ENCODE data around the gene GRM1. TPM values are rescaled to one million over a fixed set of nuclear protein-coding genes. Genes with fewer than 3 reads are reported as not detected.

GRM1 gene
- total and polyA plus RNA-seq, 9 of the 15 experiments (the other 6 are each of a cell fraction or from before 2014, with no cell fraction given): not detected

DNA sequence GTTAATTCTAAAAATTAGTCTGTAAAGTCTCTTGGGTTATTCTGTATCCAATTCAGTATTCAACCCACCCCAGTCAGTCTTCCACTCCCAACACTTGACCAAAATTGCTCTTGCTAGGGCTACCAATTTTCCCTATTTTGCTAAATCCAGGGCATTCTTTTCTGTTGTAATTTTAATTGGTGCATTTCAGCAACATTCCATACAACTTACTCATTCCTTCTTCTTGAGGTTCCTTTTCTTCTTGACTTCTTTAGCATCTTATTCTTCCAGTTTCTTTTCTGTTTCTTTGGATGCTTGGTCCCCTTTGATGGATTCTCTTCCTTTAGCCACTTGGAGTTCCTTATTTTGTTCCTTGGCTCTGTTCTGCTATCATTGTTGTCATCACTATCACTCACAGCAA, 11.2 kb upstream of the GRM1 start (continued):
- TF ChIP-seq, protein P1, sequence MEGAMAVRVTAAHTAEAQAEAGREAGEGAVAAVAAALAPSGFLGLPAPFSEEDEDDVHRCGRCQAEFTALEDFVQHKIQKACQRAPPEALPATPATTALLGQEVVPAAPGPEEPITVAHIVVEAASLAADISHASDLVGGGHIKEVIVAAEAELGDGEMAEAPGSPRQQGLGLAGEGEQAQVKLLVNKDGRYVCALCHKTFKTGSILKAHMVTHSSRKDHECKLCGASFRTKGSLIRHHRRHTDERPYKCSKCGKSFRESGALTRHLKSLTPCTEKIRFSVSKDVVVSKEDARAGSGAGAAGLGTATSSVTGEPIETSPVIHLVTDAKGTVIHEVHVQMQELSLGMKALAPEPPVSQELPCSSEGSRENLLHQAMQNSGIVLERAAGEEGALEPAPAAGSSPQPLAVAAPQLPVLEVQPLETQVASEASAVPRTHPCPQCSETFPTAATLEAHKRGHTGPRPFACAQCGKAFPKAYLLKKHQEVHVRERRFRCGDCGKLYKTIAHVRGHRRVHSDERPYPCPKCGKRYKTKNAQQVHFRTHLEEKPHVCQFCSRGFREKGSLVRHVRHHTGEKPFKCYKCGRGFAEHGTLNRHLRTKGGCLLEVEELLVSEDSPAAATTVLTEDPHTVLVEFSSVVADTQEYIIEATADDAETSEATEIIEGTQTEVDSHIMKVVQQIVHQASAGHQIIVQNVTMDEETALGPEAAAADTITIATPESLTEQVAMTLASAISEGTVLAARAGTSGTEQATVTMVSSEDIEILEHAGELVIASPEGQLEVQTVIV (CRISPR knock-in tag; IDR thresholded peaks at IDR 0.05; ENCODE audit: borderline replicate concordance): no peak
- TF ChIP-seq U2AF2 (optimal IDR thresholded peaks at IDR 0.05; ENCODE audit: low read depth, low read length) (no peak), SREBF1 (IDR thresholded peaks at IDR 0.05; ENCODE audit: borderline replicate concordance, low read depth, low read length) (no peak)

DNA sequence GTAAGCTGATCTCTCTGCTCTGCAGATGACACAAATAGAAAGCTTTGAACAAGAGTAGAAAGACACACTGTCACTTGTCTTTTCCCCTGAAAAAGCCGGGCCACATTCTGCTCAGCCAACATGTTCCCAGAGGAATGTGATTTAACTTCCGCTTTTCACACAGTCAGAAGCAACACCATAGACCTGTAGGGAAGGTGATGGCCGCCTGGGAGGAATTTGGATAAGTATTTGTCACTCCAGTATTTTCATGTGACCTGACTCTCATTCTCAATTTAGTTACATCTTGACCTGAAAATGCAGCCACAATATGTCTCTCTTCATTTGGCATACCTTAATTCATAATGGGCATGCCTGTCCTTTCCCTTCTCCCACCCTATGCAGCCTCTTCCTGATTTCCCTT, 2.0 kb upstream of the GRM1 start:
- in situ Hi-C loops (cut with MboI): no loop called here
- Histone ChIP-seq H3K9ac (ENCODE audit: insufficient read depth in 1 of 2, low read depth in 2 of 2, low read length in 2 of 2) (no peak overlapping the region), H2AFZ (ENCODE audit: low read depth, low read length) (no peak overlapping the region), H3K27ac (ENCODE audit: extremely low read depth, low read depth, low read length) (no peak overlapping the region), H3K4me3 (no peak overlapping the region), H3K9me1 (ENCODE audit: control insufficient read depth, insufficient read depth, low read length) (peaks cover 2% of the 10 kb centered on the region), H3K4me1 (replicated peaks in 1 of 2; ENCODE audit: control insufficient read depth in 2 of 2, insufficient read depth in 2 of 2, low read length in 2 of 2) (peaks cover 0 to 6% of the 10 kb centered on the region in 2 experiments; a peak in 2 of 5 replicates), H4K20me1 (replicated peaks; ENCODE audit: control insufficient read depth, insufficient read depth, low read length) (no peaks in the 10 kb centered on the region), H3K9me3 (replicated peaks; ENCODE audit: control insufficient read depth, insufficient read depth, low read depth, low read length) (no peaks in the 10 kb centered on the region), H3K27me3 (ENCODE audit: control insufficient read depth in 2 of 2, insufficient read depth in 2 of 2, low read length in 2 of 2) (peaks cover 3 to 25% of the 10 kb centered on the region in 2 experiments; a peak in 3 of 5 replicates), H3K4me2 (ENCODE audit: insufficient read depth, low read length) (no peak overlapping the region), H3K79me2 (ENCODE audit: control insufficient read depth, insufficient read depth, low read length) (no peaks in the 10 kb centered on the region), H3K36me3 (ENCODE audit: control insufficient read depth, insufficient read depth, low read length) (no peaks in the 10 kb centered on the region)
- no TSS peak for BruUV-seq (replicated peaks)
- 2% methylated on average over 3 of the region's 3 CpGs for WGBS (ENCODE audit: insufficient coverage, low coverage, missing lambda C conversion rate)
- DNase-seq (ENCODE audit: extremely low read depth in 1 of 4, low spot score in 3 of 4) (no peak), ATAC-seq (no peak), FAIRE-seq (no peak)
- POLR2A ChIA-PET: no interaction called here
- intact Hi-C loops (cut with micrococcal nuclease): no loop called here
- CTCF ChIA-PET (ENCODE audit: low intra/inter-chr PET ratio): no interaction called here
- no peak for TF ChIP-seq CBX2 (IDR thresholded peaks at IDR 0.05; ENCODE audit: insufficient read depth, low read length, poor library complexity, severe bottlenecking)
- no peak for TF ChIP-seq ZNF586 (CRISPR knock-in tag; conservative IDR thresholded peaks at IDR 0.05)
- TF ChIP-seq ETV1 (tag; conservative IDR thresholded peaks at IDR 0.05; ENCODE audit: low read depth): no peak
- no peak for TF ChIP-seq KLF13 (tag; IDR thresholded peaks at IDR 0.05; ENCODE audit: borderline replicate concordance, low read depth)
- TF ChIP-seq, protein P2, sequence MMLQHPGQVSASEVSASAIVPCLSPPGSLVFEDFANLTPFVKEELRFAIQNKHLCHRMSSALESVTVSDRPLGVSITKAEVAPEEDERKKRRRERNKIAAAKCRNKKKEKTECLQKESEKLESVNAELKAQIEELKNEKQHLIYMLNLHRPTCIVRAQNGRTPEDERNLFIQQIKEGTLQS (IDR thresholded peaks at IDR 0.05): no peak
- TF ChIP-seq, protein P2 (CRISPR knock-in tag; conservative IDR thresholded peaks at IDR 0.05): no peak
- TF ChIP-seq ZNF717 (CRISPR knock-in tag; IDR thresholded peaks at IDR 0.05): no peak
- TF ChIP-seq TSC22D4 (tag; IDR thresholded peaks at IDR 0.05): no peak
- no peak for TF ChIP-seq SPI1 (IDR thresholded peaks at IDR 0.05; ENCODE audit: borderline replicate concordance, low read depth, low read length)
- no peak for TF ChIP-seq ZNF696 (CRISPR knock-in tag; conservative IDR thresholded peaks at IDR 0.05)
- no peak for TF ChIP-seq EZH2 (IDR thresholded peaks at IDR 0.05; ENCODE audit: borderline replicate concordance, low read depth, low read length)
- TF ChIP-seq, protein P3, sequence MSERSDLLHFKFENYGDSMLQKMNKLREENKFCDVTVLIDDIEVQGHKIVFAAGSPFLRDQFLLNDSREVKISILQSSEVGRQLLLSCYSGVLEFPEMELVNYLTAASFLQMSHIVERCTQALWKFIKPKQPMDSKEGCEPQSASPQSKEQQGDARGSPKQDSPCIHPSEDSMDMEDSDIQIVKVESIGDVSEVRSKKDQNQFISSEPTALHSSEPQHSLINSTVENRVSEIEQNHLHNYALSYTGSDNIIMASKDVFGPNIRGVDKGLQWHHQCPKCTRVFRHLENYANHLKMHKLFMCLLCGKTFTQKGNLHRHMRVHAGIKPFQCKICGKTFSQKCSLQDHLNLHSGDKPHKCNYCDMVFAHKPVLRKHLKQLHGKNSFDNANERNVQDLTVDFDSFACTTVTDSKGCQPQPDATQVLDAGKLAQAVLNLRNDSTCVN (CRISPR knock-in tag; IDR thresholded peaks at IDR 0.05): no peak
- TF ChIP-seq, protein P4, sequence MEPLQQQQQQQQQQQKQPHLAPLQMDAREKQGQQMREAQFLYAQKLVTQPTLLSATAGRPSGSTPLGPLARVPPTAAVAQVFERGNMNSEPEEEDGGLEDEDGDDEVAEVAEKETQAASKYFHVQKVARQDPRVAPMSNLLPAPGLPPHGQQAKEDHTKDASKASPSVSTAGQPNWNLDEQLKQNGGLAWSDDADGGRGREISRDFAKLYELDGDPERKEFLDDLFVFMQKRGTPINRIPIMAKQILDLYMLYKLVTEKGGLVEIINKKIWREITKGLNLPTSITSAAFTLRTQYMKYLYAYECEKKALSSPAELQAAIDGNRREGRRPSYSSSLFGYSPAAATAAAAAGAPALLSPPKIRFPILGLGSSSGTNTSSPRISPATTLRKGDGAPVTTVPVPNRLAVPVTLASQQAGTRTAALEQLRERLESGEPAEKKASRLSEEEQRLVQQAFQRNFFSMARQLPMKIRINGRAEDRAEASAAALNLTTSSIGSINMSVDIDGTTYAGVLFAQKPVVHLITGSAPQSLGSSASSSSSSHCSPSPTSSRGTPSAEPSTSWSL (CRISPR knock-in tag; IDR thresholded peaks at IDR 0.05; ENCODE audit: borderline replicate concordance): no peak
